ENCODE data around the gene LTBP2.

DNA sequence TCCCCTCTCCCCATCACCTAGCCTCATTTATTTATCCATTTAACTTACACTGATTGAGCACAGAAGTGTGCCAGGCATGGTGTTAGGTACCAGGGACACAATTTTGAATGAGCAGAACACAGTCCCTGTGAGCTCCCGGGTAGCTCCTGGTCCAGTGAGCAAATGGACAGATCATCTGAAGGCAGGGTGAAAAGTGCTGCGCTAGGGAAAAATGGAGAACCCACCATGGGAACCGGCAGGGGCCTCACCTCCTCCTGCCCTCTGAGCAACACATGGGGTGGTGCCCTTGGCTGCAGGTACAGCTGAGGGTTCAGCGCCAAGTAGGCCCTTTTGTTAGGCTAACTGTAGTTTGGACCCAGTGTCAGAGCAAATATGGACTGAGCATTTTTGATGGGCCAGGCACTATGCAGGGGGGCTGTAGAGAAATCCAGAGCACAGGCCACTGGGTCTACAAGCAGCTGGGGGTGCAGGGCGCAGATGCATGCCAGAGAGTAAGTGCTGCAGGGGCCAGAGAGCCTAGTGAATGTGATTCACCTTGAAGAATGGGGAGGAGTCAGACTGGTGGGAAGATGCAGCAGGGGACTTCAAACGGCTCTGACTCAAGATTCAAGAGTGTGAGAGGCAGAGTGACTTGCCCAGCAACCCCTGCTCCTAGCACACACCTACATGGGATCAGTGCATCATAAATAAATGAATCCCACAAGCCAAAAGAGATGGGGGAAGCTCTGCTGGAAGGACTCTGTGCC, 28.2 kb downstream of the LTBP2 start:
- TF ChIP-seq MAZ (IDR thresholded peaks at IDR 0.05; ENCODE audit: borderline replicate concordance, low read depth, low read length) (no peak), KDM5A (IDR thresholded peaks at IDR 0.05) (no peak)
- TF ChIP-seq, protein P1, sequence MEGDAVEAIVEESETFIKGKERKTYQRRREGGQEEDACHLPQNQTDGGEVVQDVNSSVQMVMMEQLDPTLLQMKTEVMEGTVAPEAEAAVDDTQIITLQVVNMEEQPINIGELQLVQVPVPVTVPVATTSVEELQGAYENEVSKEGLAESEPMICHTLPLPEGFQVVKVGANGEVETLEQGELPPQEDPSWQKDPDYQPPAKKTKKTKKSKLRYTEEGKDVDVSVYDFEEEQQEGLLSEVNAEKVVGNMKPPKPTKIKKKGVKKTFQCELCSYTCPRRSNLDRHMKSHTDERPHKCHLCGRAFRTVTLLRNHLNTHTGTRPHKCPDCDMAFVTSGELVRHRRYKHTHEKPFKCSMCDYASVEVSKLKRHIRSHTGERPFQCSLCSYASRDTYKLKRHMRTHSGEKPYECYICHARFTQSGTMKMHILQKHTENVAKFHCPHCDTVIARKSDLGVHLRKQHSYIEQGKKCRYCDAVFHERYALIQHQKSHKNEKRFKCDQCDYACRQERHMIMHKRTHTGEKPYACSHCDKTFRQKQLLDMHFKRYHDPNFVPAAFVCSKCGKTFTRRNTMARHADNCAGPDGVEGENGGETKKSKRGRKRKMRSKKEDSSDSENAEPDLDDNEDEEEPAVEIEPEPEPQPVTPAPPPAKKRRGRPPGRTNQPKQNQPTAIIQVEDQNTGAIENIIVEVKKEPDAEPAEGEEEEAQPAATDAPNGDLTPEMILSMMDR (IDR thresholded peaks at IDR 0.05) = no peak
